Dermis blood vessel endothelial cell (primary cell): ENCODE measurements around the gene BEGAIN. TPM values are rescaled to one million over a fixed set of nuclear protein-coding genes. Genes with fewer than 3 reads are reported as not detected.

Source experiments
- DNase-seq: peaks from one replicate; pipeline ENCODE4 v3.0.0; 2010
- total RNA-seq: library from RNA; depleted of rRNA; stranded (reverse); fragments of >200 nt; gene quantifications from 2 replicates; pipeline ENCODE4 v1.2.3, GENCODE V29; 2014

BEGAIN gene
- total RNA-seq, 1 donor from 2014 or later: 0.17 TPM

GRCh38 chr14:100581228-100582145 lies 5.7 kb downstream of the BEGAIN start:
- no peak for DNase-seq

GRCh38 chr14:100580316-100581227 lies 6.6 kb downstream of the BEGAIN start:
- DNase-seq: no peak

GRCh38 chr14:100578552-100578951 lies 8.7 kb downstream of the BEGAIN start:
- DNase-seq: no peak

GRCh38 chr14:100577986-100578431 lies 9.2 kb downstream of the BEGAIN start:
- DNase-seq: no peak

GRCh38 chr14:100577321-100577985 lies 9.8 kb downstream of the BEGAIN start:
- DNase-seq: no peak

GRCh38 chr14:100576091-100577085 lies 10.8 kb downstream of the BEGAIN start:
- no peak for DNase-seq

- no peak for DNase-seq
Observed at GRCh38 chr14:100575266-100575995, 11.8 kb downstream of the BEGAIN start.

GRCh38 chr14:100574642-100575031 lies 12.6 kb downstream of the BEGAIN start:
- DNase-seq: no peak

GRCh38 chr14:100573757-100574641 lies 13.2 kb downstream of the BEGAIN start:
- no peak for DNase-seq

- DNase-seq: no peak
Observed at GRCh38 chr14:100573002-100573756, 14.0 kb downstream of the BEGAIN start.

- no peak for DNase-seq
Observed at GRCh38 chr14:100572543-100572942, 14.7 kb downstream of the BEGAIN start.

- no peak for DNase-seq
Observed at GRCh38 chr14:100571837-100572236, 15.4 kb downstream of the BEGAIN start.

- no peak for DNase-seq
Observed at GRCh38 chr14:100570726-100571454, 16.3 kb downstream of the BEGAIN start.

- DNase-seq: no peak
Observed at GRCh38 chr14:100569734-100570286, 17.4 kb downstream of the BEGAIN start.

GRCh38 chr14:100568998-100569733 lies 18.1 kb downstream of the BEGAIN start:
- no peak for DNase-seq

GRCh38 chr14:100568164-100568997 lies 18.8 kb downstream of the BEGAIN start:
- DNase-seq: no peak
